GM12864 (cell line): ENCODE results near the gene ANO8.
"Not testable (repeated sequence)": the region's sequence is repeated elsewhere in the genome, so short reads cannot be mapped to it uniquely, and the experiment has no call there.

Experiments
- DNase-seq: peaks from one replicate; pipeline ENCODE4 v3.0.0-alpha.2; 2011; ENCODE audit warnings: low read depth
- H3K4me3 ChIP-seq: 2 replicates; pipeline ENCODE4 v1.5.1; 2011; ENCODE audit warnings: mild to moderate bottlenecking, low read depth, low read length, control low read depth
- CTCF ChIP-seq: IDR thresholded peaks from 2 replicates; pipeline ENCODE4 v1.5.1; 2011; ENCODE audit warnings: low read depth, mild to moderate bottlenecking, moderate library complexity, low read length, control low read depth, inconsistent platforms; ENCODE audit errors: missing control alignments

The ANO8 gene

GRCh38 chr19:17370026-17370587, 35.5 kb upstream of the ANO8 start:
- DNase-seq = peak; percentile 84
- no peak for TF ChIP-seq CTCF

GRCh38 chr19:17365361-17365760, 30.7 kb upstream of the ANO8 start:
- no peak for TF ChIP-seq CTCF
- no peak for DNase-seq
- H3K4me3 ChIP-seq = no peak overlapping the region

More at GRCh38 chr19:17370026-17370587, 35.5 kb upstream of the ANO8 start:
- H3K4me3 ChIP-seq = peak overlapping the region; percentile 12; the same call in 1 of the 2 replicates

- not testable (repeated sequence) for H3K4me3 ChIP-seq, DNase-seq
These were observed 29.4 kb upstream of the ANO8 start for GRCh38 chr19:17363852-17364605.

- no peak overlapping the region for H3K4me3 ChIP-seq
- no peak for DNase-seq
- no peak for TF ChIP-seq CTCF
These were observed 25.5 kb upstream of the ANO8 start for GRCh38 chr19:17359905-17360800.

- DNase-seq = no peak
- no peak for TF ChIP-seq CTCF
- H3K4me3 ChIP-seq = no peak overlapping the region
These were observed 23.7 kb upstream of the ANO8 start for GRCh38 chr19:17358395-17358794.

- no peak for TF ChIP-seq CTCF
- DNase-seq = no peak
- no peak overlapping the region for H3K4me3 ChIP-seq
These were observed 23.1 kb upstream of the ANO8 start for GRCh38 chr19:17357724-17358123.

- no peak for DNase-seq
- no peak for TF ChIP-seq CTCF
- H3K4me3 ChIP-seq = no peak overlapping the region
These were observed 22.5 kb upstream of the ANO8 start for GRCh38 chr19:17357078-17357666.
